Adipocyte (in vitro differentiated cells): ENCODE results near the gene KCNT2.

Experiments used
- DNase-seq: peaks from one replicate; pipeline ENCODE4 v3.0.0-alpha.2; 2015; ENCODE audit warnings: low read depth
- H3K27me3 ChIP-seq: replicated peaks from 2 replicates; pipeline ENCODE4 v1.7.0; 2013; ENCODE audit warnings: mild to moderate bottlenecking, low read length, moderate library complexity; ENCODE audit not compliant: control insufficient read depth, insufficient read depth
- H3K36me3 ChIP-seq: 2 replicates; pipeline ENCODE4 v1.7.0; 2013; ENCODE audit warnings: low read length, mild to moderate bottlenecking, moderate library complexity; ENCODE audit not compliant: control insufficient read depth, insufficient read depth, severe bottlenecking
- H3K4me1 ChIP-seq: 2 replicates; pipeline ENCODE4 v1.7.0; 2013; ENCODE audit warnings: mild to moderate bottlenecking, low read length, moderate library complexity; ENCODE audit not compliant: control insufficient read depth, insufficient read depth
- H3K4me3 ChIP-seq: 2 replicates; pipeline ENCODE4 v1.7.0; 2013; ENCODE audit warnings: mild to moderate bottlenecking, low read length, moderate library complexity
- H3K9ac ChIP-seq: 2 replicates; pipeline ENCODE4 v1.7.0; 2013; ENCODE audit warnings: mild to moderate bottlenecking, low read length, moderate library complexity
- H3K9me3 ChIP-seq: 2 replicates; pipeline ENCODE4 v1.7.0; 2013; ENCODE audit warnings: mild to moderate bottlenecking, low read length, moderate library complexity; ENCODE audit not compliant: control insufficient read depth

KCNT2 gene

DNA sequence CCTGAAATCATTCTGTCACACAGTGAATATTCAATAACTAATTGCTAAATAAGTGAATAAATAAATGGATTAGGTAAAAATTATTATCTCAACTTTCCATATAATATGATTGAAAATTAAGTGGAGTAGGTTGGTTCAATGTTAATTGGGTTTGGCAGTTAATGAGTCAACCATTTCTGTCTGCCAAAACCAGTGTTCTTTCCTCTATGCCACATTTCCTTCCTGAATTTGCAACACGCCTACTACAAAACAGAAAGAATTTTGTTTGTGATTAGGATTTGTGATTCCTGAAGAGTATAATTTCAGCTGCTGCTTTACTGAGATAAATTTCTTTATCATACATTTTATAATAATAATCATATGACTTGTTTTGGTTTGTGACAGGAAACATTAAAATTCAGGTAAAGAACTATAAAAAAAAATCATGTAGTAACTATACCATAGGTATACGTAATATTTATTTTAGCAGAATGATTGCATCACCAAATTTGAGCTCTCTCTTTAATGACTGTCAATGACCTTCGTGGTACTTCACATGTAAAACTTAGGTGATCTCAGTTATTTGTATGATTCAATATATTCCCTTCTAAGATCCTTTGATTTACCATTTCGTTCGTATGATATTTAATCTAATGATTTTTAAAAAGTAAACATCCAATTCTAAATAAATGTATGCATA, 241.3 kb downstream of the KCNT2 start:
- peak; percentile 9 for DNase-seq
- H3K9me3 ChIP-seq: no peaks in the 10 kb centered on the region
- H3K36me3 ChIP-seq: no peaks in the 10 kb centered on the region
- no peak overlapping the region for H3K9ac ChIP-seq
- H3K4me3 ChIP-seq: no peak overlapping the region
- H3K27me3 ChIP-seq: no peaks in the 10 kb centered on the region
- H3K4me1 ChIP-seq: no peaks in the 10 kb centered on the region

DNA sequence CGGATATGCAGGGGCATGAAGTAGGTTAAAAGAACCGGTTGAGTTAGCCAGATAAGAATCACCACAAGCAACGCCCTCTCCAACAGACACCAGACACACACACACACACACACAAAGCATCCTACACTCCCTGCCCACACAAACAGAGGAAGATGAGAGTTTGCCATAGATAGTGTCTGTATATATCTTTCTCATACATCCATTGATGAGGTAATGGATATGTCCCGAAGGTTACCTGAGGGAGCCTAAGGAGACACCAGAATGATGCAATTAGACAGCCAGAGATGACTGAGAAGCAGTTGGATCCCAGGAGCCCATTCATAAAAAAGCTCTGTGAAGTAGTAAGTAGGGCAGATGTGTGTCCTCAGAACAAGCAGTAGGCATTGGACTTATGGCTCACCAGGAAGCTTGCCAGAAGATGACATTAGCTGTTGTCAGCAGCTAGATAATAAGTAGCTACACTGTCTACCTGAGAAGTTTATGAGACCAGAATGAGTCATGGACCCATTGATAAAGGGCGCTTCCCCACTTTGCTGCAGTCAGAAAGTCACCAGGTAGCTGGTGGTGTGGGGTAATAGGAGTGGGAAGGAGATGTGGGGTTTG, 247.0 kb downstream of the KCNT2 start:
- Histone ChIP-seq H3K27me3 (no peaks in the 10 kb centered on the region), H3K9me3 (no peaks in the 10 kb centered on the region), H3K4me3 (no peak overlapping the region), H3K9ac (no peak overlapping the region), H3K4me1 (peaks cover 15% of the 10 kb centered on the region), H3K36me3 (no peaks in the 10 kb centered on the region)
- no peak for DNase-seq

GRCh38 chr1:196357913-196358312, 250.3 kb downstream of the KCNT2 start:
- Histone ChIP-seq H3K36me3 (no peaks in the 10 kb centered on the region), H3K4me3 (no peak overlapping the region), H3K9ac (no peak overlapping the region), H3K9me3 (no peaks in the 10 kb centered on the region), H3K27me3 (no peaks in the 10 kb centered on the region), H3K4me1 (peaks cover 15% of the 10 kb centered on the region)
- DNase-seq: no peak

GRCh38 chr1:196355206-196355786, 252.9 kb downstream of the KCNT2 start:
- H3K4me1 ChIP-seq: peaks cover 5% of the 10 kb centered on the region
- H3K9ac ChIP-seq: no peak overlapping the region
- peak; percentile 75 for DNase-seq
- no peaks in the 10 kb centered on the region for H3K36me3 ChIP-seq
- H3K27me3 ChIP-seq: no peaks in the 10 kb centered on the region
- H3K4me3 ChIP-seq: no peak overlapping the region
- no peaks in the 10 kb centered on the region for H3K9me3 ChIP-seq

DNA sequence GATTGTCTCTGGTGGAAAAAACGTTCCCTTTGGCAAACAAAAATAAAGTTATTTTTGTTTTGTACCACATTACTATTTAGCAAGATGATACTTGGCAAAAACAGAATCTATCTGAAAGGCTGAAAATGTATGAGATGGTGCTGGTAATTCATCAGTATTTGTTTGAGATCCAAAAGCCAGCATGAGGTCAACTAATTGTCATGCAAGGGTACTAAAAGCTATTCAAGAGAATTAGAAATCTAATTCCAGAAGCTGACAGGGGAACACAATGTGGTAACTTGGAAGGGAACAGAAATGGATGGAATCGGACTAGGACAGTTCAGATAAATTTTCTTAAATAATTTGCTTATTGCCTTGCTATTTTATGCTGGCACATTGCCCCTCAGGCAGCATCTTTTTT, 263.8 kb downstream of the KCNT2 start:
- DNase-seq: no peak
- Histone ChIP-seq H3K27me3 (no peaks in the 10 kb centered on the region), H3K4me3 (no peak overlapping the region), H3K4me1 (peaks cover 9% of the 10 kb centered on the region), H3K9me3 (no peaks in the 10 kb centered on the region), H3K36me3 (no peaks in the 10 kb centered on the region), H3K9ac (no peak overlapping the region)

DNA sequence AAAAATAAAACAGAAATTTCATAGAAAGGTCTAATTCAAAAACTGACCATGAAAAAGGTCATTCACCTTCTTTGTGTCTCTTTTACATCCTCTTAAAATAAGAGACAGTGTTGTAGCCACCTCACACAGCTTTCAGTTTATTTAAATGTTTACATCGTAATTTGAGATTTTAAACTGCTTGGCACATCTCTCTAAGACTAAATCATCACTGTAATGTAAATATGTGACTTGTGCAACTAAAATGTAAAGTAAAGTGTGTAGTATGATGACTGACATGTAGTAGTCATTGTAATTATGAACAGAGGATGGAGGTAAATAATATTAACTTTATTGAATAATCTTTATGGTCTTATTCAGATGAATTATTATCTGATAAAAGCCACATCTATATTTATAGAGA, 283.9 kb downstream of the KCNT2 start:
- Histone ChIP-seq H3K4me3 (no peak overlapping the region), H3K9me3 (no peaks in the 10 kb centered on the region), H3K4me1 (no peaks in the 10 kb centered on the region), H3K36me3 (no peaks in the 10 kb centered on the region), H3K9ac (no peak overlapping the region), H3K27me3 (no peaks in the 10 kb centered on the region)
- DNase-seq: peak; percentile 37

DNA sequence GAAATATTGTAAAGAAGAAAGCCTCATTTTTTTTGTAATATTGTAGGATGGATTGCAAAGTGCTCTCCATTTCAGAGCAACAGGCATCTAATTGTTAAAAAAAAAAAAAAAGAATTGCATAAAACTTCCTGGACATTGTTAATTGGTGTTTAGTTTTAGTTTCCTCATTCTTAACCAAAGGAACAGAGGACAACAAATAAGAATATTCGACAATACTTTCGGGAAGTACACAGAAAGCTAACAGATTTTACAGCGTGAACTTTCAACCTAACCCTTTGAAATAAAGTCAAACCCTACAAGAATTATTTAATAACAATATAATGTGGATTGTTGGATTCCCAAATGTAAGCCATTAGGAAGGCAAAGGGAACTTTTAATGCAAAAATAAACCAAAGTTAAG, 284.4 kb downstream of the KCNT2 start:
- DNase-seq: no peak
- Histone ChIP-seq H3K27me3 (no peaks in the 10 kb centered on the region), H3K4me1 (no peaks in the 10 kb centered on the region), H3K9ac (no peak overlapping the region), H3K9me3 (no peaks in the 10 kb centered on the region), H3K4me3 (no peak overlapping the region), H3K36me3 (no peaks in the 10 kb centered on the region)

- Histone ChIP-seq H3K4me3 (no peak overlapping the region), H3K27me3 (no peaks in the 10 kb centered on the region), H3K36me3 (no peaks in the 10 kb centered on the region), H3K4me1 (no peaks in the 10 kb centered on the region), H3K9me3 (no peaks in the 10 kb centered on the region), H3K9ac (no peak overlapping the region)
- DNase-seq: no peak
Observed at GRCh38 chr1:196319301-196319700, 288.9 kb downstream of the KCNT2 start.

DNA sequence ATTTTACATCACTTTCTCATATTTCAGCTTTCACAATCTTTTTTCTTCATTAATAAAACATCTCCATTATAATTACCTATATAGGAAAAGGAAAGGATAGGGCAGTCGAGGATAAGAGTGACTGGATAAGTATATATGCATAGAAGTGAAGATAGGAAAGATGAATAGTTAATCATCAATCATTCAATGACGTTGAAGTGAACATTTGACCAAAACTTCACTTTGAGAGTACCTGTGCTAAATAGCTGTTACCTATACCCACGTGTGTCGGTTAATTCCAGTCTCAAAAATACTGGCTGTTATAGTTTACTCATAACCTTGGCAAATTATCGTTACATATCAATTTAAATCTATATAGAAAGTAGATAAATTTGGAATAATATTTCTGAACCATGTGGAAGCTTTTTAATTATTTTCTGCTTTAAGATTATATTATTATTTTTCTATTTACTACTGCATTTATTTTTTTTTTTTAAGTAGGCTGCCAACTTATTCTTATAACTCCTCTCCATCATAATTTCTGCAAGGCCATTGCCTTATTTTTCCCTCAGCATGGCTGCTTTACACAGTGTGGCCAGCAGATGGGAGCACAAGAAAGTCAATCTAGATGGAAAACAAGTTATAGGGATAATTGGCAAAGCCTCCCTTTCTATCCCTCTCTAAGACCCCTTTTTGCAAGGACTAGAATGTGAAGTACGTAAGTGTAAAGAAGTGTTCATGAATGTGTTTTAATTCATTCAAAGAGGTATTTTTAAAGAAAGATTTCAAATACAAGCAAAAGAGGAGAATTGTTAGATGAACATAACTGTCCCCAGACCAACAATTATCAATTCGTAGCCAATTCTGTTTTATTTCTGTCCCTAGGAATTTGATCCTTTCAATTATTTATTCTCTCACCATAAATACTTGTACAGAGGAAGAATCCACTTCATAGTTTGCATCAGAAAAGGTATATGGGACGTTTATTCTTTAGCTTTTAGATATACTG, 290.4 kb downstream of the KCNT2 start:
- H3K4me3 ChIP-seq: no peak overlapping the region
- no peaks in the 10 kb centered on the region for H3K4me1 ChIP-seq
- H3K9ac ChIP-seq: no peak overlapping the region
- DNase-seq: peak; percentile 76
- H3K36me3 ChIP-seq: no peaks in the 10 kb centered on the region
- H3K27me3 ChIP-seq: no peaks in the 10 kb centered on the region
- H3K9me3 ChIP-seq: no peaks in the 10 kb centered on the region

- Histone ChIP-seq H3K9ac (no peak overlapping the region), H3K9me3 (no peaks in the 10 kb centered on the region), H3K36me3 (no peaks in the 10 kb centered on the region), H3K4me1 (no peaks in the 10 kb centered on the region), H3K4me3 (no peak overlapping the region), H3K27me3 (no peaks in the 10 kb centered on the region)
- no peak for DNase-seq
Observed at GRCh38 chr1:196312739-196313138, 295.5 kb downstream of the KCNT2 start.

GRCh38 chr1:196309386-196309785, 298.9 kb downstream of the KCNT2 start:
- Histone ChIP-seq H3K36me3 (no peaks in the 10 kb centered on the region), H3K9ac (no peak overlapping the region), H3K27me3 (no peaks in the 10 kb centered on the region), H3K4me1 (no peaks in the 10 kb centered on the region), H3K4me3 (no peak overlapping the region), H3K9me3 (no peaks in the 10 kb centered on the region)
- DNase-seq: peak; percentile 70
